Measurements from ENCODE around the gene TMTC1.

DNA sequence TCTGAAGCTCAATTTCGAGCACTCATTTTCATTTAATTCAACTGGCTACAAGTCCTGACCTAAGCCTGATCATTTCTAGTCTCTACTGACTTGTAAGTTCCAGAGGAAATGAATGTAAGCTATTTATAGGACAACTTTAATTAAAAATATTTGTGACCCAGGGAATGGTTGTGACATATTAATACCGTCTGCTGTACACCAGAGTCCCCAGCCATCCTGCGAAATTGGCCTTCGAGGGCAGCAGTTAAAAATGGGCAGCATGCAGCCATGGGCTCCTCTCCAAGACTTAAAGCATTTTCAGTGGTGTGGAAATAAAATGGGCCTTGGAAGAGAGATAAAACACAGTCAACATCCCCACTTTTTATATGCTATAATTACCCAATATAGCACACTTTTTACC is 255.6 kb downstream of the TMTC1 start:
- TF ChIP-seq BCL11A (IDR thresholded peaks at IDR 0.05; ENCODE audit: low read depth in 2 of 2, low read length in 2 of 2) (no peak), ZNF274 (IDR thresholded peaks at IDR 0.05; ENCODE audit: borderline replicate concordance, extremely low read depth, low read length) (no peak), CHD1 (IDR thresholded peaks at IDR 0.05; ENCODE audit: low read depth, low read length) (no peak)
- TF ChIP-seq, protein P1, sequence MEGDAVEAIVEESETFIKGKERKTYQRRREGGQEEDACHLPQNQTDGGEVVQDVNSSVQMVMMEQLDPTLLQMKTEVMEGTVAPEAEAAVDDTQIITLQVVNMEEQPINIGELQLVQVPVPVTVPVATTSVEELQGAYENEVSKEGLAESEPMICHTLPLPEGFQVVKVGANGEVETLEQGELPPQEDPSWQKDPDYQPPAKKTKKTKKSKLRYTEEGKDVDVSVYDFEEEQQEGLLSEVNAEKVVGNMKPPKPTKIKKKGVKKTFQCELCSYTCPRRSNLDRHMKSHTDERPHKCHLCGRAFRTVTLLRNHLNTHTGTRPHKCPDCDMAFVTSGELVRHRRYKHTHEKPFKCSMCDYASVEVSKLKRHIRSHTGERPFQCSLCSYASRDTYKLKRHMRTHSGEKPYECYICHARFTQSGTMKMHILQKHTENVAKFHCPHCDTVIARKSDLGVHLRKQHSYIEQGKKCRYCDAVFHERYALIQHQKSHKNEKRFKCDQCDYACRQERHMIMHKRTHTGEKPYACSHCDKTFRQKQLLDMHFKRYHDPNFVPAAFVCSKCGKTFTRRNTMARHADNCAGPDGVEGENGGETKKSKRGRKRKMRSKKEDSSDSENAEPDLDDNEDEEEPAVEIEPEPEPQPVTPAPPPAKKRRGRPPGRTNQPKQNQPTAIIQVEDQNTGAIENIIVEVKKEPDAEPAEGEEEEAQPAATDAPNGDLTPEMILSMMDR (IDR thresholded peaks at IDR 0.05; ENCODE audit: control extremely low read depth in 1 of 3, insufficient read depth in 1 of 3, low read depth in 1 of 3, low read length in 3 of 3), result no peak
